KG1 (cell line): ENCODE results near the gene GRIA4.
"Not testable (repeated sequence)": the region's sequence is repeated elsewhere in the genome, so short reads cannot be mapped to it uniquely, and the experiment has no call there.

Source experiments
- DNase-seq: peaks from one replicate; lab custom pipeline; 2025; lab: John Stamatoyannopoulos, UW

The GRIA4 gene

DNA sequence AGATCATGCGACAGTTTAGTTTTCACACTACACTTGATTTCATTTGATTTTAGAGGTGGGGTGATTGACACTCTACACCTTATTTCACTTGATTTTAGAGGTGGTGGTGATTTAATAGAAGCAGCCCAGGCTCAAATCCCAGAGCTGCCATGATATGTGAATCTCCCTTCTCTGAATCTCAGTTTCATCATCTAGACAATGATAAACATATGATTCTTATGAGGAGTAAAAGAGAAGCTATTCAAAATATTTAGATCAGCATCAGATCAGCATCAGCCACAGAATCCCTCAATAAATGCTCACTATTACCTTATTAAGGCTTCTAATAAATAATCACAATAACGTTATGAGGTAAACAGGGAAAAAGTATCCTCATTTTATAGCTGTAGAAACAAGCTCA is 313.4 kb downstream of the GRIA4 start:
- no peak for DNase-seq

DNA sequence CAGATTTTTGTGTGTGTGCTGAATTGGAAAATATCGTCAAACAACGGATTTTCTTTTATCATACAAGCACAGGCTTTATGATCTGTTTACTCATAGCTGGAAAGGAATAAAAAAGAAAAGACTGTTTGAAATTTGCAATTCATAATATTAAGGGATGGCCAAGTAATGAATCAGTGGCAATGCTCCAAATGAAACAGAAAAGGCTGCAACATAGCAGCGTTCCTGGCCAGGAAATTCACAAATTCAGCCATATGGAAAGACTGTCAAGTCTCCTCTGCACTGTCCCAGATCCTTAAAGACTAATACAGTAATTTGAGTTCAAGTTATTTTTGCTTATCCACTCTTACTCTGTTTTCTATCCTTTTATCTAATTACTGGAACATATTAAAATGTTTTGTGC is 313.9 kb downstream of the GRIA4 start:
- no peak for DNase-seq

DNA sequence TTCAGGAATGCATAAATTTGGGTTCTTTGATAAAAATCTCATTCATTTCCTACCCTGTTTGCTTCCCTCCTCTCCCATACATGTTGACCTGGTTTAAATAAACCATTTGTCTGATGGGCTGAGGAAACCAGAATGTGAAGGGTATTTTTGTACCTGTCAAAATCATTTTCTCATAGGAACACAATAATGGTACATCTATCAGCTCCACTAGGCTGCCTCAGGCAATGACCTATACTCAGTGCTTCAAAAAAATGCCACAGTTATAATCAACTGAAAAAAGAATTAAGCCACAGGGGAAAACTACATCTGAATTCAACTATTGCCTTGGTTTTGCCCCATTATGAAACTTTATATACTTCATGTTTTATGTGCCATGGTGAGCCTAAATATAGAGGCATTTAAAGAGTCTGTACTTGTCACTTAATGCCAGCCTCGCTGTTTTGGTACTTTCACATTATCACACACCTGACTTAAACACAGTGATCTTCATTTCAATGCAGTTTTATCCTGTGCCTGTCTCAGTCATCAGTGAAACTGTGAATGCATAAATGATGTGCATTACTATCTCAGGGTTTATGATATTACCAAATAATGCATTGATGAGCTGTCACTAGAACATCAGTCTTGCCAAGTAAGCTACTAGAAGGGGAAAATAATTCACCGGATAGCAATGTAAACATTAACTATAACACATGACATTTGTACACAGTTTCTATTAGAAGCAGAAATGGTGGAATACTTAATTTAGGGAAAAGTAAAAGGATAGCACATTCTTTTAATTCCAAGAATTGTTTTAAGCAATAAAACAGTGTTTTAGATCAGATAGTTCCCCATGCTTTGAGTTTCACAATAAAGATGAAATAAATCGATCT is 319.4 kb downstream of the GRIA4 start:
- DNase-seq, result no peak

DNA sequence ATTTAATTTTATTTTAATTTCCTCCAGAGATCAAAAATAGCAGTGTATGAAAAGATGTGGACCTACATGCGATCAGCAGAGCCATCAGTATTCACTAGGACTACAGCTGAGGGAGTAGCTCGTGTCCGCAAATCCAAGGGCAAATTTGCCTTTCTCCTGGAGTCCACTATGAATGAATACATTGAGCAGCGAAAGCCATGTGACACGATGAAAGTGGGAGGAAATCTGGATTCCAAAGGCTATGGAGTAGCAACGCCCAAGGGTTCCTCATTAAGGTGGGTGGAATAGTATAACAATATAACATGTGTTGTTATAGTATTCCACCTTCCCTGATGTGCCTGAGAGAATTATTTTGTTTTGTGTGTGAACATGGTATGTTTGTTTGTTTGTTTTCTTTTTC is 323.8 kb downstream of the GRIA4 start:
- no peak for DNase-seq

DNA sequence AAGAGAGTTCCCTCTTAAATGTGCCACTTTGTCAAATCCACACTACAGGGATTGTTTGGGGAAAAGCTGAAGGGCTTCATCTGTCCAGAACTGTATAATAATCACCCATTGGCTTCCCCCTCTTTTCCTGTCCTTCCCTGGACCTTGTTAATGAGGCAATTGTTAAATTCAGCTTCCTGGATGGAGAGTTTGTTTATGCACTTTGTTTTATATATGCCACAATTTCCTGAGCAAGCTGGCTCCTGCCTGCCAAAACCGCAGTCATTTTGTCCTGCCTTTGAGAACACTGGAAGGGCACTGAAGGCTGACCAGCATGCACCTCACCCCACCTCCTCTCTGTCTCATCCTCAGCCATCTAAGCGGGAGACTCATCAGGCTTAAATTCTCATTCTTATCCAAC is 325.9 kb downstream of the GRIA4 start:
- no peak for DNase-seq

DNA sequence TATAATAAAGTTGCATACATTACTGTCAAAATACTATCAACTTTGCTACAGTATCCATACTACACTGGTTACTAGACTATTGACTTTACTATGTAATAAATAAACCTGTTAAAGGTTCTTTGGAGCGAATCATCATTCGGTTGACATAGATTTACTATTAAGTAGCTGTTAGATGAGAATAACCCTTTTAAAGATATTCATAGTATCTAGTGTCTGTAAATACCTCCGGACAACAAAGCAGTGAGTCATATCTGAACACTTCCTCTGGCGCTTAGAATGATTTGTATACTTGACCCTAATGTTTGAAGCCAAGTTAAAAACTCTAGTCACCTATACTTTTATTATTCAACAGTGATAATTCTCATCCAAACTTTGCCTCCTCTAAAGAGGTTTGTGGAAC is 327.5 kb downstream of the GRIA4 start:
- no peak for DNase-seq

DNA sequence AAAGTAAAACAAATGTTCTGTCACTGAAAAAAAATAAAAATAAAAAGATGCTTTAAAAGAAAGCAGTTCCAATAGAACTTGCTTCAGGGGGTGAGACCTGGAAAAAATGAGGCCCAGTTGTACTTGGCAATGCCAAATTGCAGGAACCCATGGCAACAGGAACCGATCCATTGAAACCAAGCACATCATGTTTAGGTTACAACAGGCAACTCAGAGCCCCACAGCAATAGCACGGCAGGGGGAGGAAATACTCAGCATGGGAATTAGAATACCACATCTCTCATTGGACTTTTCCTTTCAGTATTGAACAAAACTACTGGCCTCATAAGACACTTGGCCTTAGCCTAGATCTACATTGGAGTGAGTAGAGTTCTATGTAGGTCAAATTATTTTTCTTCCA is 327.9 kb downstream of the GRIA4 start:
- DNase-seq, result no peak

DNA sequence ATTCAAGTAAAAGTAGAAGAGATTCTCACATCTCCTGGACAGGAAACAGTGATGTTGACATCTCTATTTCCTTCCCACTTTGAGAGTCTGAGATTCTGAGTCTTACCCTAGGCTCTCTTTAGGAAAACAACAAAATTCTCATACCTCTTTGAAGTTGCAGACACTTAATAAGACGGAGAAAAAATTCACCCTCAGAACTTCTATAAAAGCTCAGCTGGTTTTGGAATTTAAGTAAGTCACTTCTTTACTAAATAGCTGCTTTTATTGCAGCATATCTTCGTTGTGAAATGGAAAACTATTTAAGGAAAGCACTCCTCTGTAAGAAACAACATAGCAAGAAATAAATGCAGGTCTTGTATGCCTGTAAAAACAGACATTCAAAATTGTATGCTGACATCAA is 333.0 kb downstream of the GRIA4 start:
- no peak for DNase-seq

DNA sequence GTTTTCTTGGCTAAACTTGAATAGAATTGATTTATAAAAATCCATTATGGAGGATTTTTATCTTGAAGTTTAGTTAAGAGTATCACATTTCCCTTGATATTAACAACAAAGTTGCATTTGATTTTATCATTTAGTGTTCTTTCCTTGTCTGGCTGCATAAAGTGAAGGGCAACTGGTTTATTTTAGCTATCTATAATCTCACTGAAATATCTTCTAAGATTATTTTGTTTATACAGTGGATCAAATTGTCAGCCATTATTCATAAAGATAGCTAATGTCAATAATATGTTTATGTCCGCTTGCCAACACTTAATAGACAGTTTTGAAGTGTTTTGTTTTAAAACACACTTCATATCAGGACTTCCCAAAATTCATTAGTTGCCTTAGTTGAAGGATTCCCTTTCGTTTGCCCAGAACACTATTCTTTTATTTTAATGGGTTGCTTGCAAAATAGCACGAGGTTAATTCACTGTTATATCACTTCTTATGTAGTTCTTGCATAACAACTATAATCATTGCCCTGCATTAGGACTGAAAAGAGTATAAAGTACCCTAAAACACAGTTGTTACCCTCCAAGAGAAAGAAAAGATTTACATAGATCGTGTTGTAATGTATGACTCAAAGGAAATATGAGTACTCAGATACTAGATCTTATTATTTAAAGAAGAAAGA is 339.2 kb downstream of the GRIA4 start:
- no peak for DNase-seq

DNA sequence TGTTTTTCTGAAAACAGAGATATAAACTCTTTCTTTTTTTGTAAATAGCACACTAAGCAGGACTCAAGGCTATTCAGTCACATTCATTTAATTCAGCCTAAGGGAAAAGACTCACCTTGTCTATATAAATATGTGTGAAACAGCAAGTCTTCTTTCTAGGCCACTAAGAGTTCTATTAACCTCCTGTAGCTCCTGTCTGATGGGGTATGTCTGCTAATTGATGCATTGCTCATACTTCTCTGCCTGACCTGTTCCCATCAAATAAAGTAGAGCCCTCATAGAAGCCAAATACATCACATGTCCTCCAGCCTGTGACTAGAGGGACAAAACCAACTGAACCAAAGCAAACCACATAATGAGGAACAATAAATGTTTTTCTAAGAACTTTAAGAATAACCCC is 344.0 kb downstream of the GRIA4 start:
- DNase-seq, result no peak

DNA sequence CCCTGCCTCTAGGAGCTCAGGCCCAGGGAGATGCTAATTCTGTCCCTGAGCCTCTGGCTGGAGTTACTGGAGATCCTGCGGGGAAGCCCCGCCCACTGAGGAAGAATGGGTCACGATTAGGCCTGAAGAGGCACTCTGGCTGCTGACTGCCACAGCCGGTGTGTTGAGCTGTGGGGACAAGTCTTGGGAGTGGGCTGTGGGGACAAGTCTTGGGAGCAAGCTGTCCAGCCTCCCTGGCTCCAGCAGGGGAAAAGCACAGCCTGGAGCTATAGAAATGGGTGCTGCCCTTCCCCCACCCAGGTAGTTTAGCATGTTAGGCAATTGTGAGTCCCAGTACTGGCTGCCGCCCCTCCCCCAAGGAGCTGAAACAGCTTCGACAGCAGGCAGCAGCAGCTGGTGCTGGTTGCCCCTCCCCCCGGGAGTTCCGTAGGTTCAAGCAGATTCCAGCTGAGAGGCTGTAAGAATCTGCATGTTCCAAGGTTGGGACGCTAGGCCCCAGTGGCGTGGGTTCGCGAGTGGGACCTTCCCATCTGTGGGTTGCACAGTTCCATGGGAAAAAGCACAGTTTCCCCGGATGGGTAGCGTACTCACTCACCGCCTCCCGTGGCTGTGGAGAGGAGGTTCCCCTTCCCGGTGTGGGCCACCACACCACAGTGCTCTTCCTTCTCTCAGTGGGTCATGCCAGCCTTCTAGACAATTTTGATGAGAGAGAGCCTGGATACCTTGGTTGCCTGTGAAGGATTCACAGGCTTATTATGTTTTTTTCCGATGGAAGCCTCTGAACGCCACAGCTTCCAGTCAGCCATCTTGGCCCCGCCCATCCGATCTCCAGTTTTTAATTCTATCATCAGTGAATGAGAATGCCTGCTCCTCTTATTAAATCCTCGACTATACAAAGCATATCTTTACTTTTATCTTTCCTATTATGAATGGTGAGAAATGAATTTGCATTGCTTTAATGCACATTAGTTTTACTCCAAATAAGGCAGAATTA is 350.7 kb downstream of the GRIA4 start:
- no peak for DNase-seq

DNA sequence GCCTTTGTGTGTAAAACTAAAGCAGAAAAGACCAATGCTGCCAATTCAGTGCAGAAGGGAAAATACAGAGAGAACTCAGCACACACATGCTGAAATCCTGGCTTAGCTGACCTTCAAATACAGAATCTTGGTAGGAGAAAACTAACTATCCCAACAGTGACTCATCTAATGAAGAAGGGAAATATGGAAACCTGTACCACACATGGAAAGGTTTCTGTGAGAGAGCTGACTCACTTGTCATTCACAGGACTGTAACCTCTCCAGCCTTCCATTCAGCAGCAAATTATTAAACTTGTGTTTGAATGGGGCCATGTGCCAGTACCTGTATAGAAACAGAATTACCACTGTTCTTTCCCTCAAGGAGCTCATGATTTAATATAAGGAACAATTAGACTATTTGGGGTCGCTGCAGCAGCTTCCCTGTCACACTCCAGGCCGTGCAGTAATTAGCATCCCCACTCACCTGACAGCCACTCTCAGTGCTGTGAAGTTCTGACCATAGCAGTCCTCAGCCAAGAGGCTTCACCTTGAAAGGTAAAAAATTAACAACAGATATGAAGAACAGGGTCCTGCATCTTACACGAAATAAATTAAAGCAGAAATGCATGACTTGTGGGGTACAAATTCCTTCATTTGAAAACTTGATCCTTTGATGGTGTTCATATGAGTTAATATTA is 358.3 kb downstream of the GRIA4 start:
- DNase-seq, result no peak

DNA sequence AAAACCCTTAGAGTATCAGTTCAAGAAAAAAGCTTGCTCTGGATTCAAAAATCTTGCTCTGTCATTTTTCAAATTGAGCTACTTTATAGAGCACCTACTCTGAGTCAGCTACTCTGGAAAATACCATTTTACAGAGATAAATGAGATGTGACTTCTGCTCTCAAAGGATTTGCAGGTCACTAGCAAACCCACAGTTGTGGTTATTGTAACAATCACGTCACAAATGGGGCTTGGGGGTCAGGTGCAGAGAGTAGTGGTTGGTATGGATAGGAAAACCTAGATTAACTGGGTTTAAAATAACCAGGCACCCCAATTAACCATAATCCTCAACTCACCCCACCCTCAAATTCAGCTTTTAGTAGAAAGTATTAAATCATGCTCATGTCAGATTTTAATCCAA is 359.9 kb downstream of the GRIA4 start:
- no peak for DNase-seq

DNA sequence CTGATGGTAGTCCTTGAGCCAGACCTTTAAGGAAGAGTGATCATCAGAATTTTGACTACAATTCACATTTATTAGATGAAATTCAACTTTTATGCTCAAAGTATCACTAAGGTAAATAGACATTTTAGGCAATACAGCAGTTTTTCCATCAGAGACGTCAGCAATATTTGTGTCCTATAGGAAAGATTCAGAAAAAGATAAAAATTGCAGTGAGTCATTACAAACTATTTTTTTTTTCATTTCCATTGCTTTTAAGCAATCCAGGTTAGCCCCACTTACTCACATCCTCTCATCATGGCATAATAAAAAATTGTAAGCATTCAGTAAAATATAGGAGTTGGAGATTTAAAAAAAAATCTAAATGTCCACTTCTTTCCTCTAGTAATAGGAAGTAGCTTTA is 365.3 kb downstream of the GRIA4 start:
- DNase-seq, result no peak

DNA sequence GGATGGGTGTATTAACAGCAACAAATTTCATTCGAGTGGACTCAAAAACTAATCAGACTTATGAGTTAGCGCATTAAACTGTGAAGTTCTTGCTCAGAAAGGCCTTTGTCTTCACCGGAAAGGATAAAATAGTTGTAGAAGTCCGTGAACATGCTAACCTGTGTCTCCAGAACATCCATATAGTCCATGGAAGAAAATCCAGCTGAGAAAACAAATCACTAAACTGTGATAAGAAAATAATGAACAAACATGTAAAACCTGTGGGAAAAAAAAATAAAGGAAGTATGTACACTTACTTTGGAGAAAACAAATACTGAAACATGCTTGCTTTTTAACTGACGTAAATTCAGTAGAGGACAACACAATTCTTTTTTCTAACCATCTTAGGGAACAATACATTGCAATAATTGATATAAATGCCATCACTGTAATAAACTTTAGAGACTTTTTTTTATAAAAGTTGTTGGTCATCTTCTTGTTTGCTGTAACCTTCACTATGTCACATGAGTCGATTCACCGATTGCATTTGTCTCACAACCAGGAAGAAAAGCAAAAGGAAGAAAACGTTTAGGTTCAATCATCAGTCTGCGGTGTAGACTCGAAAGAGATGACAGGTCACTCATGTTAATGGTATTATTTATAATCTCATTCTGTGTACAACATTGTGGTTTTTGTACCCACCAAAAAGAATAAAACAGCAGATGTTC is 370.3 kb downstream of the GRIA4 start:
- DNase-seq, result no peak

DNA sequence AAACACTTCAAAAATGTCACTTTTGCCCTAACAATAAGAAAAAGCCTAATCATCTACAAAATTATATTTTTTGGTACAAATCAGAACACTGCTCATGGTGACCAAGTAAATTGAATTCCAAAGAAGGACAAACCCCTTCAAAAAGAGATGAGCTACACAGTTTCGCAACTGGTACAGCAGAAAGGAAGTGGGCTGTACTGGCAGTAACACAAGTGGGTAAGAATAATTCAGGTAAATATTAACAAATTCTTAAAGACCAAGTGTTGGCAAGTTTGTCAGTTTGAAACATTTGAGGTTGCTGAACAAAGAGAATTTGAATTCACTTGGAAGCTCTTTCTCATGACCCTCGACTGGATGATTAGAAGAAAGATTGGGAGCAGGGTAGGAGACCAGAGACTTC is 376.7 kb downstream of the GRIA4 start:
- DNase-seq, result no peak

DNA sequence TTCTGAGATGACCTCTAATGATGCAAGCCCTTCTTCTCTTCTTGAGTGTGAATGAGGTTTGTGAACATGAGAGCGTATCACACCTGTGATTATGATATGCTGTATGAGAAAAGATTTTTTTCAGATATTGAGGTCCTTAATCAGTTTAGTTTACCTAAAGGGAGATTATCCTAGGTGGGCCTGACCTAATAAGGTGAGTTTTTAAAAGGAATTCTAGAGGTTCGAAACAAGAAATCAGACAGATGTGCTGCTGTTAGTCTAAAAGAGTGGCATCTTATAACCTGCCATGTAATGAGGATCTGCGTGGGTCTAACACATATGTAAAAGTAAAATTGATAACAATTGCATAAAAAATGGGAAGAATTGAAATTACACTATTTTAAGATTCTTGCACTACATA is 378.3 kb downstream of the GRIA4 start:
- DNase-seq, result no peak

DNA sequence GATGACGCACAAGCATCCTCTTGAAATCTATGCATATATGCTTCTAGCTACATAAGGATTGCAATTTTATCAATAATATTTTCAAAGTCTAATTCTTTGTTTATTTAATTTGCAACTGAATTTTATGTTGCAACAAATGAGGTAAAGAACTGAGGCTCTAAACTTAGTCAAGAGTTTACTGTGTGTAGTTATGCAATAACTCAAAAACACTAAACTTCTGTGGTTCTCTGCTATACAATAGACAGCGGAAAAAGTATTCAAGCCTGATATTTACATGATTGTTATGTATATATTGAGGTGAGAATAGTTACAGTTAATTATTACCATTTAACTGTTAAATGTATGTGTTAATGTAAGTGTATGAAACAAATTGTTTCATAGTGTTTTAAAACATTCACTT is 379.3 kb downstream of the GRIA4 start:
- no peak for DNase-seq

DNA sequence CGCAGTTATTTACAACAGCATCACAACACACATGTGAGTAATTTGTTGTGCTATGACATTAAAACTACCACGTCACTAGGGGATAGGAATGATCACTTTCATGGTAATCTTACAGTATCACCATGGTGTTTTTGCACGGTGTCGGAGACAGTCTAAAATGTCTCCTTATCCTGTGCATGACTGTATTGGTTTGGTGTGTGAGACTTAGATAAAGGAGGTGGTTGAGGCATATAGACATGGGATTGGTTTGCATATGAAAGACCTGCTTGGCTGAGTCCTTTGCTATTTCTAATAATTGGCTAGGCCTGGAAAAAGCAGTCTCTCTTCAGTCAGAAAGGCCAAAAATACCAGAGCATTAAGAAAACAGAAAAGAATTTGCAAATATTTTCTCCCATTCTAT is 382.0 kb downstream of the GRIA4 start:
- DNase-seq, result no peak

DNA sequence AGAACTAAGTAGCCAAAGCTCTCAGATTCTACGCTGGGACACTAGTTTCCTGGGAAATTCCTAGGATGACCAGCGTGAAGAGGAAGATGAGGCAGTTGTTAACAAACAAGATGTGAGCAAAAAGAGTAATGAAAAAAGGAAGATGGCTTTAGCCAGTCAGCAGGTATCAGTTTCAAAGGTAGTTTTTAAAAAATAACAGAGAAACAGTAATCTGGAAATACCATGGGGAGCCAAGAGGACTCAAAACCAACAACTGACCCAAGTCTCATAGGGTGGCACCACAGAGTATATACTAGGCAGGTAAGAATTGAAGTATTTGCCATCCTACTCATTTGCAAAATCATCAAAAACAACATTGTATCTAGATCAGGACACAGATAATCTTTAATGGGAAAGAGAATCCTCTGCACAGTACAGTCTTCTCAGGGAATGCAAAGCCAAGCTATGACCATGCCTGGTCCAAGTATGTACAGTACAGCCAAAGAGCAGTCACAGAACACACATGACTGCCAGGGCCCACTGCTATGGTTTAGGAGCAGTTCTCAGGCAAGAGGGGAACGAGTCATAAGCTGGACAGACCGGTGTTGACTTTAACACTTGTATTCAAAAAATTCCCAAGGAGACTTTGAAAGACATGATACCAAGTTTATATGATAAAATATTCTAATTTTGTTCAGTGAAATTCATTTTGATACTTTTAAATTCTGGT is 391.6 kb downstream of the GRIA4 start:
- DNase-seq, result no peak

DNA sequence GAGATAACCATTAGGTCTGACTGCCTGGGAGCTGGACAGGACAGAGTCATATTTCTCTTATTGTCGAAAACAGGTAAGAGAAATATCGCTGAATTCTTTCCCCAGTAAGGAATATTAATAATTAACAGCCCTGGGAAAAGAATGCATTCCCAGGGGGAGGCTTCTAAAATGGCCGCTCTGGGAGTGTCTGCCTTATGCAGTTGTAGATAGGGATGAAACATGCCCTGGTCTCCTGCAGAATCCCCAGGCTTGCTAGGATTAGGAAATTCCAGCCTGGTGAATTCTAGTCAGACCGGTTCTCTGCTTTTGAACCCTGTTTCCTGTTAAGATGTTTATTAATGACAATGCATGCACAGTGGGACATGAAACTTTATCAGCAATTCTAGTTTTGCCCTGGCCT is 393.2 kb downstream of the GRIA4 start:
- not testable (repeated sequence) for DNase-seq
